Thymus (tissue), 11 donors: ENCODE results near the gene EFNB1. TPM values are rescaled to one million over a fixed set of nuclear protein-coding genes. Genes with fewer than 3 reads are reported as not detected.

Experiments
- DNase-seq, 9 donors: peaks; one replicate each; pipeline ENCODE4 v3.0.0-alpha.2; 2013; ENCODE audit warnings: low spot score in 9 of 9, low read depth in 6 of 9, missing footprints in 1 of 9
- H3K27ac ChIP-seq, 2 donors: one replicate each; pipeline ENCODE4 v1.5.1; 2013; ENCODE audit warnings: control low read depth in 1 of 2, low read depth in 1 of 2, low read length in 1 of 2, mild to moderate bottlenecking in 1 of 2, moderate library complexity in 1 of 2
- H3K27me3 ChIP-seq, 2 donors: one replicate each; pipeline ENCODE4 v1.5.1; 2013; ENCODE audit warnings: low read length in 1 of 2; ENCODE audit not compliant: control insufficient read depth in 2 of 2, insufficient read depth in 1 of 2
- H3K36me3 ChIP-seq, 2 donors: one replicate each; pipeline ENCODE4 v1.5.1; 2013; ENCODE audit warnings: low read length in 1 of 2, mild to moderate bottlenecking in 1 of 2, moderate library complexity in 1 of 2; ENCODE audit not compliant: control insufficient read depth in 2 of 2, insufficient read depth in 2 of 2
- H3K4me1 ChIP-seq, 2 donors: one replicate each; pipeline ENCODE4 v1.5.1; 2013; ENCODE audit warnings: low read length in 2 of 2; ENCODE audit not compliant: control insufficient read depth in 2 of 2, insufficient read depth in 2 of 2
- H3K4me3 ChIP-seq, 2 donors: one replicate each; pipeline ENCODE4 v1.5.1; 2013; ENCODE audit warnings: low read length in 2 of 2, control low read depth in 1 of 2, mild to moderate bottlenecking in 1 of 2
- H3K9me3 ChIP-seq, 2 donors: one replicate each; pipeline ENCODE4 v1.5.1; 2013; ENCODE audit warnings: low read length in 1 of 2, mild to moderate bottlenecking in 1 of 2; ENCODE audit not compliant: control insufficient read depth in 2 of 2, insufficient read depth in 1 of 2
- WGBS: extraction: QIAGEN DNeasy Blood & Tissue Kit; methylation state at CpG from one replicate; pipeline ENCODE4 v1.1.7; 2013; 5-methylcytosine and 5-hydroxymethylcytosine counted together
- polyA plus RNA-seq: library from polyadenylated mRNA; stranded (reverse); fragments of 200-250 nt; gene quantifications from one replicate; pipeline ENCODE4 v1.2.3, GENCODE V29; 2013
- total RNA-seq: library from RNA; stranded (reverse); fragments of 120-200 nt; gene quantifications from one replicate; pipeline ENCODE4 v1.2.4, GENCODE V29; 2013
- donor health status: healthy.

The EFNB1 gene
- total and polyA plus RNA-seq, 2 donors = 13.2 to 14.5 TPM

DNA sequence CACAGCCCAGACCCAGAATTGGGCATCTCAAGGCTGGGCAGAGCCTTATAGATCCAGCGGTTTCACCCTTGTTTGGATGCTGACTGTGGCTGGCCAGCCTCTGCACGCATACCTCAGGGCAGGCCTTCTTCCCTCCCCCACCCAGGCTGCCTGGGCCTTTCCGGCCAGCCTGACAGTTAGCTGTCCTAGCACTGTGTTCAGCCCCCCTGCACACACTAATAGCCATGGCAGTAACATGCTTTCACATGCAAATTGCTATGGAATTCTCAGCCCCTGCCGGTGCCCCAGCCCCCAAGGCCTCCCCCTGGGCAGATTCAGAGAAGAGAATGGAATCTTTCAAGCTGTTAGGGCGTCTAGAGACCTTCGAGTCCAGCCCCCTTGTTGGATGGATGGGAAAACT is 17.7 kb downstream of the EFNB1 start:
- no peaks in the 10 kb centered on the region for H3K9me3 ChIP-seq
- DNase-seq = no peak

DNA sequence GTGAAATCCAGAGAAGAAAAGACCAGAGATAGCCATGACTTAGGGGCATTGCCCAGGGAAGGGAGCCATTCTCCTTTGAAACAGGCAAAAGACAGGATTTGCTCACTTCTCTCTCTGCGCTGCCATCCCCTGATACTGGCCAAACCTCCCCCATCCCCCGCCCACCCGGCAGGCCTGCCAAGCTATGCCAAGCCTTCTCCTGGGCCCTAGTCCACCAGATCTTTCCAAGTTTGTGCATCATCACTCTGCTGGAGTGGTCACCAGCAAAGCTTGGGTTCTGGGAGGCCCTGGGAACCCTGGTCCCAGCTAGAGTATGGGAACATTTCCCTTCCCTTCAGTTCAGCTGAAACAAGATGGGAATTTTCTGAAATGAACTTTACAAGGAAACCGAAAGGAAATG is 18.4 kb downstream of the EFNB1 start:
- no peaks in the 10 kb centered on the region for H3K27me3 ChIP-seq
- H3K4me1 ChIP-seq = no peaks in the 10 kb centered on the region
- WGBS = 93% methylated on average over 4 of the region's 4 CpGs
- no peak overlapping the region for H3K27ac ChIP-seq
- no peaks in the 10 kb centered on the region for H3K36me3 ChIP-seq
- no peak for DNase-seq
- H3K4me3 ChIP-seq = no peak overlapping the region
- H3K9me3 ChIP-seq = no peaks in the 10 kb centered on the region

More for the DNA sequence above, 17.7 kb downstream of the EFNB1 start:
- 94% methylated on average over 6 of the region's 6 CpGs for WGBS
- Histone ChIP-seq H3K36me3 (no peaks in the 10 kb centered on the region), H3K27me3 (no peaks in the 10 kb centered on the region), H3K4me1 (no peaks in the 10 kb centered on the region), H3K27ac (no peak overlapping the region), H3K4me3 (no peak overlapping the region)

DNA sequence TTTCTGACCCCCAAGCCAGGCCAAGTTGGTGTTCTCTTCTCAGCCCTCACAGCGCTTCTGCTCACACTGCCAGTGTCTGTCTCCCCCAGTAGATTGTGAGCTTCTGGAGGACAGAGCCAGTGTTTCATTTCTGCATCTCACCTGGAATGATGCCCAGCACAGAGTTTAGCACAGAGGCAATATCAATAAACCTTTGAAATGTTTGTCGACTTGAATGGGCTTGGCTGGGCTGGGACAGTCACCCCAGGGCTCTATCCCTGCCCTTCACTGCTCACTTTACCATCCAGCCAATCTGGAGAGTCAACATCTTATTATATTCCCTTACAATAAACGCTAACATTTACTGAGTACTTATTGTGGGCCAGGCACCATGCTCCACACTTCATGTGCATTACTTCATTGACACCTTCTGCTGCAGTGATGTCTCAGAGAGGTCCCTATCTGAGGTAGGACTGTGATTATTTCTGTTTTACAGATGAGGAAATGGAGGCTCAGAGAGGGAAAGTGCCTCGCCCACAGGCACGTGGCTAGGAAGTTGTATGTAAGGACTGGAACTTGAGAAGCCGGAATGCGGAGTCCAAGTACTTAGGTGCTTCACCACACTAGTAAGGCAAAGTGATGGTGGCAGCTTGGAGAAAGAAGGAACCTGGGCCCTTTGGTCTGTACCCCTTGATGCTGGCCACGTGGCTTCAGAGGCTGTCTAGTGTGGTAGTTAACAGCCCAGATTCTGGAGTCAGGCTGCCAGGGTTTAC is 19.5 kb downstream of the EFNB1 start:
- Histone ChIP-seq H3K36me3 (no peaks in the 10 kb centered on the region), H3K27ac (no peak overlapping the region), H3K4me3 (no peak overlapping the region), H3K4me1 (no peaks in the 10 kb centered on the region), H3K27me3 (no peaks in the 10 kb centered on the region), H3K9me3 (no peaks in the 10 kb centered on the region)
- DNase-seq = no peak
- WGBS = 94% methylated on average over 8 of the region's 8 CpGs

DNA sequence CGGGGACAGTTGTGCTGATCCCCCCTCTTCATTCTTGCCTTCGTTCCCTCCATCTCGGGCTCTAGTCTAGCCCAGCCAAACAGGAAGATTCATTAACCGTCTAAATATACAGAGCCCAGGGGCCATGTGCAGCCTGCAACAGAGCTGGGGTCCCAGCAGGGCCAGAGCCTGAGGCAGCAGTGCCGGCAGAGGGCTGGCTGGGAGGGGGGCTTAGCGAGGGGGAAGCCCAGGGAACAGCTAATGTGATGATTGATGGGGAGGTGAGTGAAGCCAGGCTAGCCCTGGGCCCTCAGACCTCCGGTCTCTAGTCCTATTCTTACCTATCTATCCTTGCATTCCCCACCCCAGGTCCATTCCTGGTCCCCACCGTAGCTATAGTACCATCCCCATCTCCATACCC is 22.3 kb downstream of the EFNB1 start:
- Histone ChIP-seq H3K27ac (no peak overlapping the region), H3K4me1 (no peaks in the 10 kb centered on the region), H3K9me3 (no peaks in the 10 kb centered on the region), H3K27me3 (no peaks in the 10 kb centered on the region), H3K4me3 (no peak overlapping the region), H3K36me3 (no peaks in the 10 kb centered on the region)
- DNase-seq = no peak
- WGBS = 94% methylated on average over 8 of the region's 8 CpGs

DNA sequence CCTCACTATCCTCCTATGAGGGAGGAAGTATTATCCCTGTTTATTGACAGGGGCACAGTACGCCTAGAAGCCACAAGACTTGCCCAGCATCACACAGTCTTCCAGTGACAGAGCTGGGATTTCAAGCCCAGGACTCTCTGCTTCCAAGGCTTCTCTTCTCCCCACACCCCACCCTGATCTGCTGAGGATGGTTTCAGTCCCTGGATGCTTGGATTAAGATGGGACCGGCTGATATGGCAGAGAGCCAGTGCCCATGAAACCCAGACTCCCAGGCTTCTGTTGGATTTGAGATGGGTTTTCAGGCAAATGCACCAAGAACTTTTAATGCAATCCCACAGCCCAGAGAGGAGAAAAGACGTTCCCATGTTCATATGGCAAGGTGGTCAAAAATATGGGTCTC is 23.2 kb downstream of the EFNB1 start:
- Histone ChIP-seq H3K9me3 (no peaks in the 10 kb centered on the region), H3K4me3 (no peak overlapping the region), H3K27me3 (no peaks in the 10 kb centered on the region), H3K36me3 (no peaks in the 10 kb centered on the region), H3K4me1 (no peaks in the 10 kb centered on the region), H3K27ac (no peak overlapping the region)
- WGBS = 93% methylated on average over 3 of the region's 3 CpGs
- DNase-seq = no peak

DNA sequence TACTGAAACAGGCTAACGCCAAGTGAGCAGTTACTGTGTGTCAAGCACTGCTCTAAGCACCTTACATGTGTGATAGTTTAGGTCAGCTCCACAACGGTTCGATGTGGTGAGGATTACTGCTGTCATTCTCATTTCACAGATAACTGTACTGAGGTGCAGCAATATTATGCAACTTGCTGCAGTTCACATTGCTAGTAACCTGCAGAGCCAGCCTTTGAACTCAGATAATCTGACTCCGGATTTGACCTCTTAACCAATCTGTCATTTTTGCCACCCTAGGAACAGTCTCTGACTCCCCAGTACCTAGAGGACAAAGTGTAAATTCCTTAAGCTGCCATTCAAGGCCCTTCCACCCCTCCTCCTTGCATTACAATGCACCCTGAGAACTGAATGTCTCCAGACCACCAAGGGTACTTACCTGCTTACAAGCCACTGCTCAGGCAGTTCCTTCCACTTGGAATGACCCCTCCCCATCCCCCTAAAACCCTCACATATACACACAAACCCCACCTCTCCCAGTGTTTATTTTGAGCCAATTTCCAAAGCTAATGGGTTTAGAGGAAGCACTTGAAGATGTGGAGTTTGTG is 24.9 kb downstream of the EFNB1 start:
- H3K27me3 ChIP-seq = no peaks in the 10 kb centered on the region
- no peak for DNase-seq
- H3K36me3 ChIP-seq = no peaks in the 10 kb centered on the region
- WGBS = 94% methylated on average over 4 of the region's 4 CpGs
- H3K9me3 ChIP-seq = no peaks in the 10 kb centered on the region
- no peaks in the 10 kb centered on the region for H3K4me1 ChIP-seq
- no peak overlapping the region for H3K27ac ChIP-seq
- H3K4me3 ChIP-seq = no peak overlapping the region

DNA sequence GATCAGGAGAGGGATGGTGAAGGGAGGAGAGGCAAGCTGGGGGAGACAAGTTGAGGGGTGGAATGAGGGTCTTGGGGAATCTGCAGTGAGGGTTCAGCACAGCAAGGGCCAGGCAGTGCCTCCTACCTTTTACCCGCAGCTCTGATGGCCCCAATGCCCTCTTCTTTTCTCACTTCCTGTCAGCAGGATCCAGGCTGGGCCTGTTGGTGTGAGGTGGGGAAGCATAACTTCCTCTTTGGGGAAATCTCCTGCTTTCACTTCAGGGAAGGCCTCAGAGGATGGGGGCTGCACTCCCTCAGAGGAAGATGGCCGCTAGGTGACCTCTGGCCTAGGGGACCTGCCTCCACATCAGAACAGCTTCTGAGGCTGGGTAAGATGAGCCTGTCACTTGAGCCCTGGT is 36.5 kb downstream of the EFNB1 start:
- 67% methylated on average over 2 of the region's 2 CpGs for WGBS

DNA sequence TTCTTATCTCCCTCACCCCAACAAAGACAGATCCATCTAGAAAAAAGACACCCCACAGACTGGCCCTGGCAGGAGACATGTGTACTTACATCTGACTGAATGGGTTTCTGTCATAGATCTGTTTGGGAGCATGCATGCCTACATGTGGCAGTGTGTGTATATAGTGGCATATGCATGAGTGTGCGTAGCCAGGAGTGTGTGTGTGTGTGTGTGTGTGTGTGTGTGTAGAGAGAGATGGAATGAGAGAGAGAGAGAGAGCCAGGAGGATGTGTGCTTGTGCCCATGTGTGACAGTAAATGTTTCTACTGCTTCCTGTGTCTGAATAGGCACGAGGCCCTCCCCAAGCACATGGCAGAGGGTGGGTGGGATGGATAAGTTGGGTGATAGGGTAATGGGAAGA is 37.1 kb downstream of the EFNB1 start:
- Histone ChIP-seq H3K27me3 (no peaks in the 10 kb centered on the region), H3K9me3 (no peaks in the 10 kb centered on the region), H3K4me3 (no peak overlapping the region), H3K36me3 (no peaks in the 10 kb centered on the region), H3K27ac (no peak overlapping the region), H3K4me1 (no peaks in the 10 kb centered on the region)
- 85% methylated on average over 2 of the region's 2 CpGs for WGBS
- DNase-seq = no peak

More for the DNA sequence above, 36.5 kb downstream of the EFNB1 start:
- Histone ChIP-seq H3K4me1 (no peaks in the 10 kb centered on the region), H3K27ac (no peak overlapping the region), H3K4me3 (no peak overlapping the region), H3K36me3 (no peaks in the 10 kb centered on the region), H3K9me3 (no peaks in the 10 kb centered on the region), H3K27me3 (no peaks in the 10 kb centered on the region)
- DNase-seq = peak in 1 of 9 donors; percentile 5

DNA sequence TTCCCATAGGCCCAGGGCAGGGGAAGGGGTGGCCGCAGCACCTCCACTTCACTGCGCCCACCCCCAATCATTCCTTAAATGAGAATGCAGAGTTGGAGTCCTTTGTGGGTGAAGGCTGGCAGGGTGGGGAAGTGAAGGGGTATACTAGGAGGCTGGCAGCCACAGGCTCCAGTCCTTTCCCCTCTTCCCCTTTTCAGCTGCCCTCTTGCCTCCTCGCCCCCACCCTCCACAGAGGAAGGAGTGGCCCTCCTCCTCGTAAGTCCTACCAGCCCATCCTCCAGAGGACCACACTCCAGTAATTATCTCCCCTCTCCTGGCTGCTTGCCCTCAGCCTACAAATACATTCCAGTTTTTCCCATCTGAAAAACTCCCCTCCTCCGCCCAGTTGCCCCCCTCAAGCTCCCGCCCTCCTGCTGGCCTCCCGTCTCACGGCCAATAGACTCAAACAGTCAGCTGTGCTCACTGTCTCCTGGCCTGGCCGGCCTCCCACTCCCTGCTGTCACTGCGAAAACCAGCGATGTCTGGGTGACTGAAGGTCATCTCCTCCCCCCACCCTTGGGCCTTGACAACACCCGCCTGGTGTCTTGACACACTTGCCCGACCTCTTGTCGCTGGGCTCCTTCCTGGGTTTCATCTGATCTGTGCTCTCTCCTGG is 38.8 kb downstream of the EFNB1 start:
- WGBS = 89% methylated on average over 14 of the region's 14 CpGs
- H3K9me3 ChIP-seq = no peaks in the 10 kb centered on the region
- no peak overlapping the region for H3K27ac ChIP-seq
- no peaks in the 10 kb centered on the region for H3K27me3 ChIP-seq
- no peaks in the 10 kb centered on the region for H3K36me3 ChIP-seq
- no peak overlapping the region for H3K4me3 ChIP-seq
- no peaks in the 10 kb centered on the region for H3K4me1 ChIP-seq
- no peak for DNase-seq
